ENCODE results near the gene EPN2.
A peak's percentile ranks its signal among the peaks of the same experiment; 100 is the strongest.

EPN2 gene

GRCh38 chr17:19359151-19359550 lies 122.0 kb downstream of the EPN2 start:
- Histone ChIP-seq H3K4me1 (ENCODE audit: control insufficient read depth, insufficient read depth, low read length) (peaks cover 5% of the 10 kb centered on the region), H3K27ac (ENCODE audit: low read depth, low read length) (no peak overlapping the region), H3K9ac (ENCODE audit: low read length) (no peak overlapping the region)

GRCh38 chr17:19359856-19360255 lies 122.7 kb downstream of the EPN2 start:
- Histone ChIP-seq H3K27ac (ENCODE audit: low read depth, low read length) (no peak overlapping the region), H3K27me3 (ENCODE audit: control insufficient read depth, insufficient read depth, low read length) (no peaks in the 10 kb centered on the region), H3K4me3 (ENCODE audit: low read length) (no peak overlapping the region), H3K4me1 (ENCODE audit: control insufficient read depth, insufficient read depth, low read length) (peaks cover 5% of the 10 kb centered on the region), H3K36me3 (ENCODE audit: control insufficient read depth, insufficient read depth, low read length) (no peaks in the 10 kb centered on the region), H3K9ac (ENCODE audit: low read length) (no peak overlapping the region)

More at GRCh38 chr17:19359151-19359550, 122.0 kb downstream of the EPN2 start:
- Histone ChIP-seq H3K4me3 (ENCODE audit: low read length) (no peak overlapping the region), H3K36me3 (ENCODE audit: control insufficient read depth, insufficient read depth, low read length) (no peaks in the 10 kb centered on the region), H3K27me3 (ENCODE audit: control insufficient read depth, insufficient read depth, low read length) (no peaks in the 10 kb centered on the region)

GRCh38 chr17:19360772-19361171 lies 123.6 kb downstream of the EPN2 start:
- no peaks in the 10 kb centered on the region for H3K27me3 ChIP-seq (ENCODE audit: control insufficient read depth, insufficient read depth, low read length)
- H3K27ac ChIP-seq (ENCODE audit: low read depth, low read length), result no peak overlapping the region
- no peak overlapping the region for H3K9ac ChIP-seq (ENCODE audit: low read length)
- no peaks in the 10 kb centered on the region for H3K36me3 ChIP-seq (ENCODE audit: control insufficient read depth, insufficient read depth, low read length)
- peaks cover 5% of the 10 kb centered on the region for H3K4me1 ChIP-seq (ENCODE audit: control insufficient read depth, insufficient read depth, low read length)
- no peak overlapping the region for H3K4me3 ChIP-seq (ENCODE audit: low read length)

- Histone ChIP-seq H3K4me1 (ENCODE audit: control insufficient read depth, insufficient read depth, low read length) (peaks cover 5% of the 10 kb centered on the region), H3K9ac (ENCODE audit: low read length) (no peak overlapping the region), H3K36me3 (ENCODE audit: control insufficient read depth, insufficient read depth, low read length) (no peaks in the 10 kb centered on the region), H3K27me3 (ENCODE audit: control insufficient read depth, insufficient read depth, low read length) (no peaks in the 10 kb centered on the region), H3K27ac (ENCODE audit: low read depth, low read length) (no peak overlapping the region), H3K4me3 (ENCODE audit: low read length) (no peak overlapping the region)
Observed at GRCh38 chr17:19361326-19361725, 124.2 kb downstream of the EPN2 start.

- Histone ChIP-seq H3K4me1 (ENCODE audit: control insufficient read depth, insufficient read depth, low read length) (peaks cover 5% of the 10 kb centered on the region), H3K4me3 (ENCODE audit: low read length) (peak overlapping the region; percentile 64), H3K36me3 (ENCODE audit: control insufficient read depth, insufficient read depth, low read length) (no peaks in the 10 kb centered on the region), H3K27me3 (ENCODE audit: control insufficient read depth, insufficient read depth, low read length) (no peaks in the 10 kb centered on the region), H3K9ac (ENCODE audit: low read length) (peak overlapping the region; percentile 38), H3K27ac (ENCODE audit: low read depth, low read length) (peak overlapping the region; percentile 69)
Observed at GRCh38 chr17:19361944-19362276, 124.7 kb downstream of the EPN2 start.

- Histone ChIP-seq H3K4me3 (ENCODE audit: low read length) (peak within 1 kb of the TSS; percentile 64), H3K4me1 (ENCODE audit: control insufficient read depth, insufficient read depth, low read length) (peaks cover 5% of the 10 kb centered on the region), H3K27me3 (ENCODE audit: control insufficient read depth, insufficient read depth, low read length) (no peaks in the 10 kb centered on the region), H3K36me3 (ENCODE audit: control insufficient read depth, insufficient read depth, low read length) (no peaks in the 10 kb centered on the region), H3K9ac (ENCODE audit: low read length) (peak within 1 kb of the TSS; percentile 38), H3K27ac (ENCODE audit: low read depth, low read length) (peak within 1 kb of the TSS; percentile 69)
Observed at GRCh38 chr17:19362277-19363113, 125.3 kb downstream of the EPN2 start, which contains the start of gene B9D1. Gene B9D1, minus strand, starts transcription at chr17:19362723. Its CDS starts 154 bp downstream, at chr17:19362569.

GRCh38 chr17:19363114-19363438 lies 125.9 kb downstream of the EPN2 start:
- peak overlapping the region; percentile 64 for H3K4me3 ChIP-seq (ENCODE audit: low read length)
- no peaks in the 10 kb centered on the region for H3K27me3 ChIP-seq (ENCODE audit: control insufficient read depth, insufficient read depth, low read length)
- no peaks in the 10 kb centered on the region for H3K36me3 ChIP-seq (ENCODE audit: control insufficient read depth, insufficient read depth, low read length)
- peak overlapping the region; percentile 69 for H3K27ac ChIP-seq (ENCODE audit: low read depth, low read length)
- peaks cover 5% of the 10 kb centered on the region for H3K4me1 ChIP-seq (ENCODE audit: control insufficient read depth, insufficient read depth, low read length)
- no peak overlapping the region for H3K9ac ChIP-seq (ENCODE audit: low read length)

GRCh38 chr17:19363460-19364035 lies 126.4 kb downstream of the EPN2 start:
- no peaks in the 10 kb centered on the region for H3K36me3 ChIP-seq (ENCODE audit: control insufficient read depth, insufficient read depth, low read length)
- no peak overlapping the region for H3K9ac ChIP-seq (ENCODE audit: low read length)
- peaks cover 5% of the 10 kb centered on the region for H3K4me1 ChIP-seq (ENCODE audit: control insufficient read depth, insufficient read depth, low read length)
- H3K4me3 ChIP-seq (ENCODE audit: low read length), result no peak overlapping the region
- no peak overlapping the region for H3K27ac ChIP-seq (ENCODE audit: low read depth, low read length)
- H3K27me3 ChIP-seq (ENCODE audit: control insufficient read depth, insufficient read depth, low read length), result no peaks in the 10 kb centered on the region

- Histone ChIP-seq H3K4me1 (ENCODE audit: control insufficient read depth, insufficient read depth, low read length) (peaks cover 5% of the 10 kb centered on the region), H3K27me3 (ENCODE audit: control insufficient read depth, insufficient read depth, low read length) (no peaks in the 10 kb centered on the region), H3K9ac (ENCODE audit: low read length) (no peak overlapping the region), H3K27ac (ENCODE audit: low read depth, low read length) (no peak overlapping the region), H3K4me3 (ENCODE audit: low read length) (no peak overlapping the region), H3K36me3 (ENCODE audit: control insufficient read depth, insufficient read depth, low read length) (no peaks in the 10 kb centered on the region)
Observed at GRCh38 chr17:19364699-19365498, 127.7 kb downstream of the EPN2 start.

- Histone ChIP-seq H3K4me3 (ENCODE audit: low read length) (no peak overlapping the region), H3K27ac (ENCODE audit: low read depth, low read length) (no peak overlapping the region), H3K27me3 (ENCODE audit: control insufficient read depth, insufficient read depth, low read length) (no peaks in the 10 kb centered on the region), H3K36me3 (ENCODE audit: control insufficient read depth, insufficient read depth, low read length) (no peaks in the 10 kb centered on the region), H3K4me1 (ENCODE audit: control insufficient read depth, insufficient read depth, low read length) (peaks cover 5% of the 10 kb centered on the region), H3K9ac (ENCODE audit: low read length) (no peak overlapping the region)
Observed at GRCh38 chr17:19365499-19365817, 128.3 kb downstream of the EPN2 start.

GRCh38 chr17:19365833-19366636 lies 128.9 kb downstream of the EPN2 start:
- Histone ChIP-seq H3K27me3 (ENCODE audit: control insufficient read depth, insufficient read depth, low read length) (no peaks in the 10 kb centered on the region), H3K4me3 (ENCODE audit: low read length) (no peak overlapping the region), H3K4me1 (ENCODE audit: control insufficient read depth, insufficient read depth, low read length) (peaks cover 5% of the 10 kb centered on the region), H3K9ac (ENCODE audit: low read length) (no peak overlapping the region), H3K36me3 (ENCODE audit: control insufficient read depth, insufficient read depth, low read length) (no peaks in the 10 kb centered on the region), H3K27ac (ENCODE audit: low read depth, low read length) (no peak overlapping the region)

GRCh38 chr17:19366637-19366972 lies 129.4 kb downstream of the EPN2 start:
- Histone ChIP-seq H3K4me3 (ENCODE audit: low read length) (no peak overlapping the region), H3K4me1 (ENCODE audit: control insufficient read depth, insufficient read depth, low read length) (peaks cover 5% of the 10 kb centered on the region), H3K27me3 (ENCODE audit: control insufficient read depth, insufficient read depth, low read length) (no peaks in the 10 kb centered on the region), H3K27ac (ENCODE audit: low read depth, low read length) (no peak overlapping the region), H3K36me3 (ENCODE audit: control insufficient read depth, insufficient read depth, low read length) (no peaks in the 10 kb centered on the region), H3K9ac (ENCODE audit: low read length) (no peak overlapping the region)

All from rectal smooth muscle tissue (tissue), 1 donor.